OCI-LY7 (cell line): ENCODE measurements around the gene HRNR. TPM values are rescaled to one million over a fixed set of nuclear protein-coding genes. Genes with fewer than 3 reads are reported as not detected.

ENCODE experiments used
- BruUV-seq: library from RNA; stranded (reverse); fragments of 400-500 nt; replicated peaks from 2 replicates; lab custom pipeline; 2021; lab: Mats Ljungman, UMichigan
- CTCF ChIA-PET: fragments of 300-600 bp; sonication (Branson Sonifier 250); formaldehyde crosslinking; loops from one replicate; lab custom pipeline; 2022; ENCODE audit warnings: antibody characterized with exemption; ENCODE audit not compliant: unreplicated experiment; lab: Charles Lee
- POLR2A ChIA-PET: fragments of 300-600 bp; sonication (Branson Sonifier 250); formaldehyde crosslinking; loops from one replicate; lab custom pipeline; 2022; ENCODE audit warnings: antibody characterized with exemption; lab: Charles Lee
- DNase-seq: peaks from one replicate; pipeline ENCODE4 v3.0.0-alpha.2; 2015; ENCODE audit warnings: low spot score
- H2AFZ ChIP-seq: fragments of 200-600 bp; sonication (generic), shearing (Covaris generic); 2 replicates; pipeline ENCODE4 v1.6.1; 2014; ENCODE audit warnings: mild to moderate bottlenecking, antibody characterized with exemption, low read length, moderate library complexity
- H3K27ac ChIP-seq: fragments of 200-600 bp; sonication (generic); 2 replicates; pipeline ENCODE4 v1.5.1; 2014; ENCODE audit warnings: mixed run types, low read depth, mild to moderate bottlenecking, moderate library complexity, low read length, inconsistent platforms; ENCODE audit not compliant: poor library complexity, severe bottlenecking
- H3K36me3 ChIP-seq: fragments of 200-600 bp; sonication (generic); 2 replicates; pipeline ENCODE4 v1.6.1; 2014; ENCODE audit warnings: mild to moderate bottlenecking, antibody characterized with exemption, low read length, moderate library complexity, mixed read lengths; ENCODE audit not compliant: insufficient read depth
- H3K4me1 ChIP-seq: fragments of 200-600 bp; sonication (generic); 2 replicates; pipeline ENCODE4 v1.5.1; 2014; ENCODE audit warnings: mild to moderate bottlenecking, low read length; ENCODE audit not compliant: insufficient read depth, poor library complexity, severe bottlenecking
- H3K4me2 ChIP-seq: fragments of 200-600 bp; sonication (generic); 2 replicates; pipeline ENCODE4 v1.6.1; 2014; ENCODE audit warnings: mild to moderate bottlenecking, low read length
- H3K4me3 ChIP-seq: fragments of 200-600 bp; sonication (generic); 2 replicates; pipeline ENCODE4 v1.5.1; 2014; ENCODE audit warnings: mild to moderate bottlenecking, low read depth, low read length; ENCODE audit not compliant: poor library complexity, severe bottlenecking
- H3K79me2 ChIP-seq: fragments of 200-600 bp; sonication (generic); 2 replicates; pipeline ENCODE4 v1.6.1; 2016; ENCODE audit warnings: low read depth, mild to moderate bottlenecking, low read length, moderate library complexity, mixed read lengths; ENCODE audit not compliant: insufficient read depth
- H3K9me2 ChIP-seq: fragments of 200-600 bp; sonication (generic); 2 replicates; pipeline ENCODE4 v1.6.1; 2016; ENCODE audit warnings: mild to moderate bottlenecking, low read length, mixed read lengths; ENCODE audit not compliant: insufficient read depth
- H3K9me3 ChIP-seq: fragments of 200-600 bp; sonication (generic); 2 replicates; pipeline ENCODE4 v1.6.1; 2014; ENCODE audit warnings: mild to moderate bottlenecking, mixed run types, low read length, mixed read lengths
- H4K20me1 ChIP-seq: fragments of 200-600 bp; sonication (generic); 2 replicates; pipeline ENCODE4 v1.6.1; 2014; ENCODE audit warnings: mild to moderate bottlenecking, antibody characterized with exemption, low read length, moderate library complexity, mixed read lengths; ENCODE audit not compliant: insufficient read depth
- EZH2phosphoT487 ChIP-seq: fragments of 200-600 bp; sonication (generic); IDR thresholded peaks from 2 replicates; pipeline ENCODE4 v1.6.1; 2018; ENCODE audit warnings: low read depth, borderline replicate concordance, mild to moderate bottlenecking, mixed run types, antibody characterized with exemption, low read length, moderate library complexity, mixed read lengths
- intact Hi-C: fragments of 100-400 bp; cut with micrococcal nuclease; formaldehyde crosslinking; loops from one replicate; pipeline ENCODE4 v1.10.0; 2022; ENCODE audit not compliant: unreplicated experiment
- total RNA-seq, 2 experiments: library from RNA; depleted of rRNA in 1 of 2; stranded (reverse); fragments of >200 nt in 1 of 2; shearing (Covaris generic) in 1 of 2; gene quantifications; 2 replicates each; pipeline ENCODE4 v1.2.3, GENCODE V29; 2014 to 2022
- TF ChIP-seq, protein P1 (sequence below): fragments of 200-600 bp; sonication (generic); conservative IDR thresholded peaks from 2 replicates; pipeline ENCODE4 v1.5.1; 2014; ENCODE audit warnings: mild to moderate bottlenecking, antibody characterized with exemption, low read length, moderate library complexity, mixed read lengths

HRNR gene
- total RNA-seq, 2 experiments from 2014 or later, result not detected

DNA sequence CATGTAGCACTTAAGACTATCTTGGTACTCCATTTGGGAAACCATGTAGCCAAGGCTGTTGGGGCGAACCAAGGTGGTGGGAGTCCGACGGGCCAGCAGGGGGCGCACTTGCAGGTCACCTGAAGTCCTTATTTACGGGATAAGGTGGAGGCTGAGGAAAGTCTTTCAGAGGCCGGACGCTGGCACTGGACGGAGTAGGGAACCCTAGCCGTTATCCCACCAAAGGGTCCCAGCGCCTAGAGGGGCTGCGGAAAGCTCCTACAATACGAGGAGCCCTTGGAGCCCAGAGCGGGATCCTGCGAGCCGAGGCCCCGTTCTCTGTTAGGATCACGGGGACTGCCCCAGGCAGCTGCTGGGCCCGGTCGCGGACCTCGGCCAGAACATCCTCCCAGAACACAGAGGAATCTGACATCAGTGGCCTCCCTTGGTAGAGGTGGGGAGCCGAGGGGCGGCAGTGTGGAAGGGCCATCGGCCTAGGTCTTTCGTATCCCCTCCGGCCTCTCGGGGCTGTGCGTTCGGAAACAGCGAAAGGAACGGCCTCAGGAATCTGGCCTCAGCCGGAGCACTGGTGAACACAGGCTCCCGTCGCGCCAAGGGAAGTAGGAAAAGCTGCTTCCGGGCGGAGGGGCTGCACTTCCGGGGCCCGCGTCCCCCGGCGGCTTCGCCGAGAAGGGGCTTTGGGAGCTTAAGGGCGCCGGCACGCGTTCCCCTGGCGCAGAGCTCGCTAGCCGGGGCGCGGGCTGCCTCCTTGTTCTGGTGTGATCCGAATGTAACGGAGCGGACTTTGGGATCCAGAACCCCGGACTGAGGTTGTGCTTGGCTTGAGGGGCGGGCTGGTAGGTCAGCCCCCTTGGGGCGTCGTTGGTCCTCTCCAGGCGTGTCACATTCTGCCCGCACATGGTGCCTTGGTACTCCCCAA lies 35.1 kb downstream of the HRNR start:
- Histone ChIP-seq H3K36me3 (no peaks in the 10 kb centered on the region), H3K9me2 (no peaks in the 10 kb centered on the region), H4K20me1 (no peaks in the 10 kb centered on the region), H3K4me2 (no peak overlapping the region; the same call in 1 of the 2 replicates), H3K9me3 (no peaks in the 10 kb centered on the region), H3K4me3 (no peak overlapping the region), H2AFZ (no peak overlapping the region), H3K79me2 (no peaks in the 10 kb centered on the region), H3K27ac (no peak overlapping the region), H3K4me1 (no peaks in the 10 kb centered on the region)
- TF ChIP-seq, protein P1, sequence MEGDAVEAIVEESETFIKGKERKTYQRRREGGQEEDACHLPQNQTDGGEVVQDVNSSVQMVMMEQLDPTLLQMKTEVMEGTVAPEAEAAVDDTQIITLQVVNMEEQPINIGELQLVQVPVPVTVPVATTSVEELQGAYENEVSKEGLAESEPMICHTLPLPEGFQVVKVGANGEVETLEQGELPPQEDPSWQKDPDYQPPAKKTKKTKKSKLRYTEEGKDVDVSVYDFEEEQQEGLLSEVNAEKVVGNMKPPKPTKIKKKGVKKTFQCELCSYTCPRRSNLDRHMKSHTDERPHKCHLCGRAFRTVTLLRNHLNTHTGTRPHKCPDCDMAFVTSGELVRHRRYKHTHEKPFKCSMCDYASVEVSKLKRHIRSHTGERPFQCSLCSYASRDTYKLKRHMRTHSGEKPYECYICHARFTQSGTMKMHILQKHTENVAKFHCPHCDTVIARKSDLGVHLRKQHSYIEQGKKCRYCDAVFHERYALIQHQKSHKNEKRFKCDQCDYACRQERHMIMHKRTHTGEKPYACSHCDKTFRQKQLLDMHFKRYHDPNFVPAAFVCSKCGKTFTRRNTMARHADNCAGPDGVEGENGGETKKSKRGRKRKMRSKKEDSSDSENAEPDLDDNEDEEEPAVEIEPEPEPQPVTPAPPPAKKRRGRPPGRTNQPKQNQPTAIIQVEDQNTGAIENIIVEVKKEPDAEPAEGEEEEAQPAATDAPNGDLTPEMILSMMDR, result peak; percentile 84
- no peak for TF ChIP-seq EZH2phosphoT487
- POLR2A ChIA-PET, result no interaction called here
- CTCF ChIA-PET, result no interaction called here
- BruUV-seq, result no TSS peak
- peak; percentile 48 for DNase-seq
- intact Hi-C loops, result loop anchor here (5.0 to 10.0 kb wide), 2 partner anchors 253 to 254 kb away; no protein-coding TSS in a partner anchor

DNA sequence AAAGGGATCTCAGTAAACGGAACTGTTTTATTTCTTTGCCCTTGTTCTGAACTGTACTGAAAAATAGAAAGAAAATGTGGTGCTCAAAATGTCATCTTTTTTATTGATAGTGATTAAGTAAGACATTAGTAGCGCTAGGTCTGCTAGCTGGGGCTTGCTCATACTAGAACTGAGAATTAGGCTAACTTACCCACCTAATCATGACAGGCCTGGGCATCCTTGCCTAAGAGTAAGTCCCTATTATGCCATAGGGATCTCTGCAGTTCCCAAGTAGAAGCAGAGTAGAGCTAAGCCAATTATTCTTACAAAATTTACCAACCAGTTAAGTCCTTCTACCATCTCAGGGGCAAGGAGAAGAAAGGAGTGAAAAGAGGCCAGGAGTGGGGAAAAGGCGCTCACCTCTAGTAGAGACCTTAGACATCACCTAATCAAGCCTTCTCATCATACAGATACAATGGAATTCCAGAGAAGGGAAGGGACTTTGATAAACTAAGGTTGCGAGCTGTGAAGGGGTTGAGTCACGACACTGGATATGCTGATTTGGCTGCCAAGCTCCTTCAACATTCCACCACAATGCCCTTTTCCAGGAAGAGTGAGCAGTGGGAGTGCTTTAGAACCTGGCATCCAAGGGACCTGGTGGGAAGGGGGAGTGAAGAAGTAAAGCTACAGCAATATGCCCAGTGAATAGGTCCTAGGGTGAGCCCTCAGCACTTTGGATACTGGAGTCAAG lies 37.3 kb downstream of the HRNR start:
- no peaks in the 10 kb centered on the region for H3K4me1 ChIP-seq
- no peak overlapping the region for H3K4me2 ChIP-seq
- H3K79me2 ChIP-seq, result no peaks in the 10 kb centered on the region
- intact Hi-C loops, result loop anchor here (1.0 to 10.0 kb wide), 3 partner anchors 134 to 256 kb away; no protein-coding TSS in a partner anchor
- no peak overlapping the region for H3K4me3 ChIP-seq
- TF ChIP-seq, protein P1, result no peak
- TF ChIP-seq EZH2phosphoT487, result no peak
- no peaks in the 10 kb centered on the region for H4K20me1 ChIP-seq
- BruUV-seq, result no TSS peak
- H3K27ac ChIP-seq, result no peak overlapping the region
- H3K36me3 ChIP-seq, result no peaks in the 10 kb centered on the region
- POLR2A ChIA-PET, result no interaction called here
- no peak for DNase-seq
- CTCF ChIA-PET, result interaction anchor here (0.8 to 1.0 kb wide), 2 partner anchors 132 to 136 kb away, joined by 3 to 4 read pairs; no protein-coding TSS in a partner anchor
- no peaks in the 10 kb centered on the region for H3K9me2 ChIP-seq
- H3K9me3 ChIP-seq, result no peaks in the 10 kb centered on the region
- no peak overlapping the region for H2AFZ ChIP-seq
